ENCODE data around the gene DPF3. TPM values are rescaled to one million over a fixed set of nuclear protein-coding genes. Genes with fewer than 3 reads are reported as not detected.

Gene DPF3
- polyA plus RNA-seq, 4 donors, result 1.0 to 2.4 (median 1.5) TPM

DNA sequence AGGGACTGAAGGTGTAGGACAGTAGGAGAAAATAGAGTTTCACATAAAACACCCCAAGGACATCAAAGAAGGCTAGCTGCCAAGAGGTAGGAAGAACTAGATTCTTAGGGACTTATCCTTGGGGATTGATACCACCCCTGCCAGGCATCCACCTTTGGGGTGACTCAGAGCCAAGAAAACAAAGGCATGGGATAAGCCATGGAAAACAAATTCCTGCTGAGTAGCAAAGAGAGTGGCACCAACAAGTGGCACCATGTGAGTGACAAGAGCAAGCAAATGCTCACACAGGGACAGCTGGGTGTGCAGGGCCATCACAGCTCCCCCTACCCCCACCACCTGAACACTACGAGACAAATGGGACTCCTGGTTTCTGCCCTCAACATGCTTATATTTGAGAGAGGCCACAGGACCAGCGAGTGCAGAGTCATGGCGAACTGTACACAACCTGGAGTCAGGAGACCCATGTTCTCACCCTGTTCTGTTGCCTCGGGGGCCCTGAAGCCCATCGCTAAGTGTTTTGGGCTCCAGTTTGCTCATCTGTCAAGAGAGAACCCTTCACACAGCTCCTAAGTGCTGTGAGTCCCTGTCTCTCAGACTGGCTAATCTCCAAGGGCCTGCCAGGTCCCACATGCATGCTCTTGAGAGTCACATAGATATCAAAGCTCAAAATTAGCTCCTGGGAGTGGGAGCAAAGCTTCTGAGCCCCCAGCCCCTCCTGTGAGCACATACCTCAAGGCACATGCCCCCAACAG, 91.9 kb downstream of the DPF3 start:
- 88 to 91% (median 90%) methylated on average over 5 of the region's 5 CpGs for WGBS, 3 donors
- Histone ChIP-seq H3K4me3 (ENCODE audit: low read depth in 1 of 3, low read length in 3 of 3) (no peak overlapping the region), H3K27me3 (ENCODE audit: control insufficient read depth in 3 of 3, insufficient read depth in 3 of 3, low read length in 3 of 3) (no peaks in the 10 kb centered on the region), H3K4me1 (ENCODE audit: control insufficient read depth in 3 of 3, insufficient read depth in 2 of 3, low read depth in 1 of 3, low read length in 2 of 3) (no peaks in the 10 kb centered on the region), H3K9me3 (ENCODE audit: control insufficient read depth in 2 of 2, insufficient read depth in 1 of 2, low read depth in 1 of 2, low read length in 1 of 2) (no peaks in the 10 kb centered on the region), H3K27ac (ENCODE audit: low read depth in 1 of 3, low read length in 2 of 3) (no peak overlapping the region), H3K36me3 (ENCODE audit: control insufficient read depth in 3 of 3, insufficient read depth in 2 of 3, low read depth in 1 of 3, low read length in 3 of 3) (no peaks in the 10 kb centered on the region)
- no peak for DNase-seq
- FAIRE-seq, result no peak

DNA sequence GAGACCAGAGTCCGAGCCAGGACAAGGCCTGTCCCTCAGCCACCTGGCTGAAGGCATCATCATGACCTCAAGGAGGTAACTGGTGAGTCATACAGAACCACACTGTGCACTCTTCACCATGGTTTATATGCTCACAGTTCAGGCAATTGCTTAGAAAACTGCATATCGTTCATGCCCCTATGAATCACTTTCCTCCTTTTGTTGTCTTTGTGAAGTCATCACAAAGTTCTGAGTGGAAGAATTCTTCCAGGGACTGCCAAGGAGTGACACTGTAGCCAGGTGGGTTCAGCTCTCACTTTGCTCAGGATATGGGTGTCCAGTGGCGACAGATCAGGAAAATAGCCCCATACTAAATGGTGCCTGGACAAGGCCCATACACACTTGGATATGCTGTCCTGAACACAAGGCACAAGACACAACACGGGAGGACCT, 92.5 kb downstream of the DPF3 start:
- Histone ChIP-seq H3K9me3 (ENCODE audit: control insufficient read depth in 2 of 2, insufficient read depth in 1 of 2, low read depth in 1 of 2, low read length in 1 of 2) (no peaks in the 10 kb centered on the region), H3K27ac (ENCODE audit: low read depth in 1 of 3, low read length in 2 of 3) (no peak overlapping the region), H3K27me3 (ENCODE audit: control insufficient read depth in 3 of 3, insufficient read depth in 3 of 3, low read length in 3 of 3) (no peaks in the 10 kb centered on the region), H3K4me1 (ENCODE audit: control insufficient read depth in 3 of 3, insufficient read depth in 2 of 3, low read depth in 1 of 3, low read length in 2 of 3) (no peaks in the 10 kb centered on the region), H3K36me3 (ENCODE audit: control insufficient read depth in 3 of 3, insufficient read depth in 2 of 3, low read depth in 1 of 3, low read length in 3 of 3) (no peaks in the 10 kb centered on the region), H3K4me3 (ENCODE audit: low read depth in 1 of 3, low read length in 3 of 3) (no peak overlapping the region)
- FAIRE-seq (no peak), DNase-seq (no peak)
- 71 to 74% (median 74%) methylated on average over 4 of the region's 4 CpGs for WGBS, 3 donors

DNA sequence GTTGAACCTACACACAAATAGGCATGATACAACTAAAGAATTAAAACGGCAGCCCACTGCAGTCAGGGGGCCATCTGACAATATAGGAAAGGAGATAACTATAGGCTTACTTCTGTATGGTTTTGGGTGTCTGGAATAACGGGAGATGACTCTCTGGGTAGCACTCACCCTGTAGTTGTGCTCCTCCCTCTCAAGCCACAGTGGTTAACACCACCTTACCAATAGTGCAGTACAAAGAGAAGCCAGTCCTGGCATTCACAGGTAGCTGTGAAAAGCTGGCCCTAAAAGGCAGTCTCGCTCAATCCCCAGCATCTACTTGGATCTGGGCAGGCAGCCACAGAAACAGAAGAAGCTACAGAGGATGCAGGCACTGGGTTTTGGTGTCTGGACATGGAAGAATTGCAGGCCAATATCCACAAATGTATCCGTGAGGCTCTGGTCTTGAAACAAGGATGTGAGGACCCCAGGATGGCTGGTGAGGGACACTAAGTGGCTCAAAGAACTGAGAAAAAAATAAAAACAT, 93.0 kb downstream of the DPF3 start:
- no peaks in the 10 kb centered on the region for H3K9me3 ChIP-seq (ENCODE audit: control insufficient read depth in 2 of 2, insufficient read depth in 1 of 2, low read depth in 1 of 2, low read length in 1 of 2)
- DNase-seq (no peak), FAIRE-seq (no peak)
- 66 to 81% (median 77%) methylated on average over 4 of the region's 4 CpGs for WGBS, 3 donors
- H3K36me3 ChIP-seq (ENCODE audit: control insufficient read depth in 3 of 3, insufficient read depth in 2 of 3, low read depth in 1 of 3, low read length in 3 of 3), result no peaks in the 10 kb centered on the region
- H3K27me3 ChIP-seq (ENCODE audit: control insufficient read depth in 3 of 3, insufficient read depth in 3 of 3, low read length in 3 of 3), result no peaks in the 10 kb centered on the region
- H3K4me1 ChIP-seq (ENCODE audit: control insufficient read depth in 3 of 3, insufficient read depth in 2 of 3, low read depth in 1 of 3, low read length in 2 of 3), result no peaks in the 10 kb centered on the region
- H3K4me3 ChIP-seq (ENCODE audit: low read depth in 1 of 3, low read length in 3 of 3), result no peak overlapping the region
- no peak overlapping the region for H3K27ac ChIP-seq (ENCODE audit: low read depth in 1 of 3, low read length in 2 of 3)

DNA sequence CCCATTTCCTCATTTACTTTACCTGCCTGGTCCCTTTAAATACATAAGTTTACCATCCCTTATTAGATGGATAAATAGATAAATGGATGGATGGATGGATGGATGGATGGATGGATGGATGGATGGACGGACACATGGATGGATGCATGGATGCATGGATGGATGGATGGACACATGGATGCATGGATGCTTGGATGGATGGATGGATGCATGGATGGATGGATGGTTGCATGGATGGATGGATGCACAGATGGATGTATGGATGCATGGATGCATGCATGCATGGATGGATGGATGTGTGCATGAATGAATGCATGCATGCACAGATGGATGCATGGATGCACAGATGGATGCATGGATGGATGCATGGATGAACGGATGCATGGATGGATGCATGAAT, 93.6 kb downstream of the DPF3 start:
- DNase-seq (no peak), FAIRE-seq (no peak)
- Histone ChIP-seq H3K9me3 (ENCODE audit: control insufficient read depth in 2 of 2, insufficient read depth in 1 of 2, low read depth in 1 of 2, low read length in 1 of 2) (no peaks in the 10 kb centered on the region), H3K4me1 (ENCODE audit: control insufficient read depth in 3 of 3, insufficient read depth in 2 of 3, low read depth in 1 of 3, low read length in 2 of 3) (no peaks in the 10 kb centered on the region), H3K4me3 (ENCODE audit: low read depth in 1 of 3, low read length in 3 of 3) (no peak overlapping the region), H3K36me3 (ENCODE audit: control insufficient read depth in 3 of 3, insufficient read depth in 2 of 3, low read depth in 1 of 3, low read length in 3 of 3) (no peaks in the 10 kb centered on the region), H3K27ac (ENCODE audit: low read depth in 1 of 3, low read length in 2 of 3) (no peak overlapping the region), H3K27me3 (ENCODE audit: control insufficient read depth in 3 of 3, insufficient read depth in 3 of 3, low read length in 3 of 3) (no peaks in the 10 kb centered on the region)
- 80 to 95% (median 93%) methylated on average over 2 of the region's 2 CpGs for WGBS, 3 donors

DNA sequence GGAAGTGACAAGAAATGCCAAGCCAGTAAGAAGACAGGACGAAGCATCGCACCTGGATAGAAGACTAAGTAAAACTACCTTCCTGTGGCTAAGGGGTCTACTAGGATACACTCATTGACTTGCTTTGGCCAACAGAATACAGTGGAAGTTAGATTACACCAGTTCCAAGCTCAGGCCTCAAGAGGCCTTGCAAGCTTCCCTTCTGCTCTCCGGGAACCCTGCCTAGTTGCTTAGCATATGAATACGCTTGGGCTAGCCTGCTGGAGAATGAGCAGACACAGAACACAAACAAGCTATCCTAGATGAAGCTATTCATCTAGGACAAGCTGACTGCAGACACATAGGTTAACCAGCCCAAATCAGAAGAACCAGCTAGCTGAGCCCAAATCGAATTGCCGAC, 97.0 kb downstream of the DPF3 start:
- 96 to 98% (median 96%) methylated on average over 6 of the region's 6 CpGs for WGBS, 3 donors
- Histone ChIP-seq H3K36me3 (ENCODE audit: control insufficient read depth in 3 of 3, insufficient read depth in 2 of 3, low read depth in 1 of 3, low read length in 3 of 3) (no peaks in the 10 kb centered on the region), H3K27ac (ENCODE audit: low read depth in 1 of 3, low read length in 2 of 3) (no peak overlapping the region), H3K4me3 (ENCODE audit: low read depth in 1 of 3, low read length in 3 of 3) (no peak overlapping the region), H3K27me3 (ENCODE audit: control insufficient read depth in 3 of 3, insufficient read depth in 3 of 3, low read length in 3 of 3) (no peaks in the 10 kb centered on the region), H3K9me3 (ENCODE audit: control insufficient read depth in 2 of 2, insufficient read depth in 1 of 2, low read depth in 1 of 2, low read length in 1 of 2) (no peaks in the 10 kb centered on the region), H3K4me1 (ENCODE audit: control insufficient read depth in 3 of 3, insufficient read depth in 2 of 3, low read depth in 1 of 3, low read length in 2 of 3) (no peaks in the 10 kb centered on the region)
- FAIRE-seq, result no peak
- no peak for DNase-seq

DNA sequence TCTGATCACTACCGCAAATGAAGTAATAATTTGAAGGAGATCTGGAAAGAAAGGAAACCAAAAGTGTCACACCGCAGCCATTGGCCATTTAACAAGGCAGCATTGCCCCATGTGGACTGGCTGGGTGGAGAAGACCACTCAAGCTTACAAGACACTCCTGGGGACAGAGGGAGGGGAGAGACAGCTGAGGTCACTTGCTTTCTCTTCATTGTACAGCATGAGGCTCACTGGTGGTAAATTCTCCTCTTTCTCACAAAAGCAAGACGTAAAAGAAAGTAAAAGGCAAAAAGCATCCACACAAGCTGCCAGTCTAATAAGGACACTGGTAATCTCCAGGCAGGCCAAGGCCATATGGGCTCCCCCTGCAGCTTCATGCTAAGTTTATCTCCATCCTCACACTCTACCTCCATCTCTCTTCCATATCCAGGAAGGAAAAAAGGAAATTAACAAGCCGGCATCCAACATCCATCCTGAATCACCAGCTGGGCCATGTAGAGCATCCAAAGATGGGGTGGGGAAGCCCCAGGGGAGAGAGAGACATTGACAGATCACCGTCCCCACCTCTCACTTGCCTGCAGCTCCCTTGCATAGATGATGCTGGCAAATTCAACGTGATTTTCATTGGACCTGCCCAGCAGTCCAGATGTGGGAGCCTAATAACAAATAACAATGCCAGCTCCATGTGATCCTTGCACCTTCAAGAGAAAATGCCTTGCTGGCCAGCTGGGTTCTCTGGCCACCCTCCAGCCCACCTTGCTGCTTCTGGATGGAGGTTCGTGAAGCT, 100.6 kb downstream of the DPF3 start:
- DNase-seq (no peak), FAIRE-seq (no peak)
- Histone ChIP-seq H3K4me3 (ENCODE audit: low read depth in 1 of 3, low read length in 3 of 3) (no peak overlapping the region), H3K9me3 (ENCODE audit: control insufficient read depth in 2 of 2, insufficient read depth in 1 of 2, low read depth in 1 of 2, low read length in 1 of 2) (no peaks in the 10 kb centered on the region), H3K27ac (ENCODE audit: low read depth in 1 of 3, low read length in 2 of 3) (no peak overlapping the region), H3K36me3 (ENCODE audit: control insufficient read depth in 3 of 3, insufficient read depth in 2 of 3, low read depth in 1 of 3, low read length in 3 of 3) (no peaks in the 10 kb centered on the region), H3K27me3 (ENCODE audit: control insufficient read depth in 3 of 3, insufficient read depth in 3 of 3, low read length in 3 of 3) (no peaks in the 10 kb centered on the region), H3K4me1 (ENCODE audit: control insufficient read depth in 3 of 3, insufficient read depth in 2 of 3, low read depth in 1 of 3, low read length in 2 of 3) (no peaks in the 10 kb centered on the region)
- 83 to 87% (median 85%) methylated on average over 7 of the region's 7 CpGs for WGBS, 3 donors

DNA sequence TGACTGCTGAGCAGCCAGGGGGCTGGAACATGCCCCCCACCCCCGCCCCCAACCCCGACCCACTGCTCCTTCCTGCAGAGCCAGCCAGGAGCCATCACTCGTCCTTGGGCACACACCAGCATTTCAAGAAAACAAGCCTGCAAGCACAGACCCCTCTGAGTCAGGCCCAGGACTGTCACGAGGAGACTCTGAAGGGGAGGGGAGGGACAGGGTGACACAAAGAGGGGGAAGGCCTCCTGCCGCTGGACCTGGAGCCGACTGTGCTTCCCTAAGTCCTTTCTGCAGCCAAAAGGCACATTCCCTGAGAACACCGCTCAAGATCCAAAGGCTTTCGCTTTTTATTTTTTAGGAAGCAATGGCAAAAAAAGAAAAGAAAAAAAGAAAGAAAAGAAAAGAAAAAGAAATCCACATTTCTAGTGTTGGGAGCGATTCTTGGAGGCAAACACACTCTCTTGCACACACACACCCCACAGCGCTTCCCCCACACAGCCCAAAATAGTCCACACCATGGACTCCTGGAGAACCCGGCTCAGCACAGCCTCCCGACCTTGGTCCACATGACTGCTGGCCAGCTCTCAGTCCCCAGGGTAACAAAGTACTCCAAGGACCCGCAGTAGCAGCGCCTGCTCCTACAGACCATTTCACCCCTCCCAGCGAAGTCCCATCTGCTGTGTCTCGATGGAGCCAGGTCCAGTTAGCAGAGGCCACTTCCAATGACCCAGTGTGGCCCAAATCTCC, 101.7 kb downstream of the DPF3 start:
- no peaks in the 10 kb centered on the region for H3K9me3 ChIP-seq (ENCODE audit: control insufficient read depth in 2 of 2, insufficient read depth in 1 of 2, low read depth in 1 of 2, low read length in 1 of 2)
- H3K4me3 ChIP-seq (ENCODE audit: low read depth in 1 of 3, low read length in 3 of 3), result no peak overlapping the region
- DNase-seq (no peak), FAIRE-seq (no peak)
- no peaks in the 10 kb centered on the region for H3K36me3 ChIP-seq (ENCODE audit: control insufficient read depth in 3 of 3, insufficient read depth in 2 of 3, low read depth in 1 of 3, low read length in 3 of 3)
- no peaks in the 10 kb centered on the region for H3K4me1 ChIP-seq (ENCODE audit: control insufficient read depth in 3 of 3, insufficient read depth in 2 of 3, low read depth in 1 of 3, low read length in 2 of 3)
- no peak overlapping the region for H3K27ac ChIP-seq (ENCODE audit: low read depth in 1 of 3, low read length in 2 of 3)
- WGBS, 3 donors, result 75 to 93% (median 84%) methylated on average over 16 of the region's 16 CpGs
- H3K27me3 ChIP-seq (ENCODE audit: control insufficient read depth in 3 of 3, insufficient read depth in 3 of 3, low read length in 3 of 3), result no peaks in the 10 kb centered on the region

DNA sequence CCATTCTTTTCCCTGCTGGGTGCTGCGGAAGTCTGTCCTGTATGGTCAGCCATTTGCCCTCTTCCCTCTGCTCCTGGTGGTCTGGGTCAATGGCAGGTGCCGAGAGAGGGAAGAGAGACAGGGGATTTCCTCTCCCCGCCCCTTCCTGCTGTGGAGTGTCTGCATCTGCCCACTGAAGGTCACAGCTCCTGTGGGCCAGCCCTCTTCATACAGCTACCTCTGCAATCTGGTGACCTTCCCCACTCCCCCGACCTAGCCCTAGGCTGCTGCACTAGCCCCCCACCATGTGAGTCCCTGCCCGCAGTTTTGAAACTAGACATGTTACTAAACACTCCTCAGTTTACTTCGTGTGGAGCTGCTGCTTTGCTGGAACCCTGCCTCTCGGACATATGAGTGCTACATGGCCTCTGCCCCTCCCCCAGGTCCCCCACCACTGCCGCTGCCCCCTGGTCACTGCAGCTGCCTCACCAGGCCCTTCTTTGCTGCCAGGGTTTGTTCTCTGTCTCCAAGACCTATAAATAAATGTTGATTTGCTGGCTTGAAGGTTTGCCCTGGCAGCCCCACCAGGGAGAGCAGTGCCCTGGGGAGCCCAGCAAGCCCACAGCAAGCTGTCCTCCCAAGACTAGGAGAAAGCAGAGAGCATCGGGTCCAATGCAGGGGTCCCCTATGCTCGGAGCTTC, 102.9 kb downstream of the DPF3 start:
- H3K27ac ChIP-seq (ENCODE audit: low read depth in 1 of 3, low read length in 2 of 3), result no peak overlapping the region
- DNase-seq (no peak), FAIRE-seq (no peak)
- no peaks in the 10 kb centered on the region for H3K36me3 ChIP-seq (ENCODE audit: control insufficient read depth in 3 of 3, insufficient read depth in 2 of 3, low read depth in 1 of 3, low read length in 3 of 3)
- H3K27me3 ChIP-seq (ENCODE audit: control insufficient read depth in 3 of 3, insufficient read depth in 3 of 3, low read length in 3 of 3), result no peaks in the 10 kb centered on the region
- WGBS, 3 donors, result 80 to 91% (median 85%) methylated on average over 10 of the region's 10 CpGs
- H3K4me3 ChIP-seq (ENCODE audit: low read depth in 1 of 3, low read length in 3 of 3), result no peak overlapping the region
- no peaks in the 10 kb centered on the region for H3K4me1 ChIP-seq (ENCODE audit: control insufficient read depth in 3 of 3, insufficient read depth in 2 of 3, low read depth in 1 of 3, low read length in 2 of 3)
- H3K9me3 ChIP-seq (ENCODE audit: control insufficient read depth in 2 of 2, insufficient read depth in 1 of 2, low read depth in 1 of 2, low read length in 1 of 2), result no peaks in the 10 kb centered on the region

All from small intestine (tissue), 7 donors.